GDM1 (cell line): ENCODE results near the gene SLC35D2.
"Not testable (repeated sequence)": the region's sequence is repeated elsewhere in the genome, so short reads cannot be mapped to it uniquely, and the experiment has no call there.

ENCODE experiments used
- DNase-seq: peaks from one replicate; lab custom pipeline; 2025; lab: John Stamatoyannopoulos, UW

SLC35D2 gene

DNA sequence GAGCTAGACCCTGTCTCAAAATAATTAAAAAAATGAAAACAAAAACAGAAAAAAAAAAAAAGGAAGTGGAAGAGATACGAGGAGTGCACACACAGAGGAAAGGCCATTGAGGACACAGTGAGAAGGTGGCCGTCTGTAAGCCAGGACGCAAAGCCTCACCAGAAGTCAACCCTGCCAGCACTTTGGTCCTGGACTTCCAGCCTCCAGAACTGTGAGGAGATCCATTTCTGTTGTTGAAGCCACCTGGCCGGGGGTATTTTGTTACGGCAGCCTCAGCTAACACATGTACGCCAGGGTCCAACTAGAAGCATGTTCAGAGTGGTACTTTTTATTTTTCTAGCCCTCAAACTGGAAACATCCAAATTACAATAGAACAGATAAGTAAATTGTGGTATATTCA, 21.8 kb downstream of the SLC35D2 start:
- DNase-seq = no peak

DNA sequence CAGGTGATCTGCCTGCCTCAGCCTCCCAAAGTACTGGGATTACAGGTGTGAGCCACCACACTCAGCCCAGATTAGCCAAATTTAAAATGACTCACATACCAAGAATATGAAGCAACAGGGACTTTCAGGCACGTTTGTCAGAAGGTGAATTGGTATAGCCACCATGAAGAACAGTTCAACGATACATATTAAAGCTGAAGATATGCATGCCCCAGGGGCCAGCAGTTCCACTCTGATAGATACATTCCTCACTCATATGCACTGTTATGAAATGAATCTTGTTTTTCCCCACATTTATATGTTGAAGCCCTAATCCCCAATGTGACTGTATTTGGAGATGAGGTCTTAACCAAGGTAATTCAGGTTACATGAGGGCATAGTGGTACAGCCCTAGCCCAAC, 22.5 kb downstream of the SLC35D2 start:
- DNase-seq = no peak

DNA sequence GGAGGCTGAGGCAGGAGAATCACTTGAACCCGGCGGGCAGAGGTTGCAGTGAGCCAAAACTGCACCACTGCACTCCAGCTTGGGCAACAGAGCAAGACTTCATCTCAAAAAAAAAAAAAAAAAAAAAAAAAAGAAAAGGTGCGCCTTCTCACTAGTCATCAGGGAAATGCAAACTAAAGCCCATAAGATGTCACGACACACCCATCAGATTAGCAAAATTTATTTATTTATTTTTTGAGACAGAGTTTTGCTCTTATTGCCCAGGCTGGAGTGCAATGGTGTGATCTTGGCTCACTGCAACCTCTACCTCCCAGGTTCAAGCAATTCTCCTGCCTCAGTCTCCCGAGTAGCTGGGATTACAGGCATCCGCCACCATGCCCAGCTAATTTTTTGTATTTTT, 23.0 kb downstream of the SLC35D2 start:
- DNase-seq = not testable (repeated sequence)

DNA sequence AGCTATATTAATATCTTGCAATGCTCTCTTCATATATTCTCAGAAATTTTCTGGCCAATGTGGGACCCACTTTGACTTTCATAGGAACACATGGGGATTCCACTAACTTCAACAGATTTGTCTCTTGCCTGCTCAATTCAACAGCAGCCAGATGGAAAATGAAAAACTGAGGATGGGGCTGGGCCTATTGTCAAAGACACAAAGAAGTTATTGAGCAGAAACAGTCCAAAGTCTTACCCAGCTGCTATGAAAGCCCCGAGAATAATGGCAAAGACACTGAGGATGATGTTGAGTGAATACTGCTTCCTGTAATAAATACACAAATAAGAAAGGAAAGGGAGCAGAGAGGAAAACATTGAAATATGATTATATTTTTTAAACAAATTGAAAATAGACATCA, 32.6 kb downstream of the SLC35D2 start:
- DNase-seq = no peak

GRCh38 chr9:96348261-96348660, 35.2 kb downstream of the SLC35D2 start:
- DNase-seq = no peak

DNA sequence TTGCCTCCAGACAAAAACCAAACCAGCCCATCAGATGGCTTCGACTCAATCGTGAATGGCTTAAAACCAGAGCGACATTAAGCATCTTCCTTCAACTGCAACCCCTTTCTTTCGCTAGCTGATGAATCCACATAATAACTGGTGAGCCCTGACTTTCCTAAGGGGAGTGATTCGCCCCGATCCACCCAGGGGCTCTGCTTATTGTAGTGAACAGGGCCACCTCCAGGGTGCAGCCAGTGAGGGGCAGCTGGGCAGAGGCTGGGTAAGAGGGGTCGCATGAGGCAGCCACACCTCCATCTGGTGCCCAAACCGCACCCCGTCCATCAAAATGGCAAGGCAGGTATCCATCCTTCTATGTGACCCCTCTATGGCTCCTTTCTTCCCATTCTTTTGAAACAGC, 38.0 kb downstream of the SLC35D2 start:
- no peak for DNase-seq

- DNase-seq = no peak
Measured at GRCh38 chr9:96344458-96345180, 38.9 kb downstream of the SLC35D2 start.

- DNase-seq = no peak
Measured at GRCh38 chr9:96343515-96344360, 39.8 kb downstream of the SLC35D2 start.

GRCh38 chr9:96342571-96343245, 40.8 kb downstream of the SLC35D2 start:
- no peak for DNase-seq

DNA sequence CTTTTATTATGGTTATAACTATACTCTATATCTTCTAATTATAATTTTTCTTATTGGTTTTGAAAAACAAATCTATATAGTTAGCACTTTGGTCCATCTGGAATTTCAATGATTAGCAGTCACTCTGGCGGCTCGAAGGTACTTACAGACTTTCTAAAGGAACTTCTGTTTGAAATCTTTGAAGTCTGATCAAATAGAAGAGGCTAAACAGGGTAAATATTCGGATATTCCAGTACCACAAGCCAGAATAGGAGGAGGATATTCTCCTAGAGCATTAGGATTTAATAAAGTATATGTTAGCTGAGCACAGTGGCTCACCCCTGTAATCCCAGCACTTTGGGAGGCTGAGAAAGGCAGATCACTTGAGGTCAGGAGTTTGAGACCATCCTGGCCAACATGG, 42.8 kb downstream of the SLC35D2 start:
- DNase-seq = no peak

- no peak for DNase-seq
Measured at GRCh38 chr9:96338299-96338698, 45.2 kb downstream of the SLC35D2 start.

DNA sequence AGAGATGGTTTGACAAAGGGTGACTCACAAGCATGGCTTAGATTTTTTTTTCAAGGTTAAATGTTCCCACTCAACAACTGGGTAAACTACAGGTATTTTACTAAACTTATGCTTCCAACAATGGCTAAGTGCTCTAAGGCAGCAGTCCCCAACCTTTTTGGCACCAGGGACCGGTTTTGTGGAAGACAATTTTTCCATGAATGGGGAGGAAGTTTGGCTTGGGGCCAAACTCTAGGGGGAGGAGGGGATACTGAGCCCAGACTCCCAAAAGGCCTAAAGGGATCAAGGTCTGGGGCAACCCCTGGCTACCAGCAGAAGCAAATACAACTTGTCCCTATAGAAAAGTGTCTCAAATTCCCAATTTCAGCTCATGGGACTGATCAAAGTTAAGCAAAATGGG, 49.6 kb downstream of the SLC35D2 start:
- no peak for DNase-seq

- DNase-seq = no peak
Measured at GRCh38 chr9:96331236-96331947, 52.1 kb downstream of the SLC35D2 start.

DNA sequence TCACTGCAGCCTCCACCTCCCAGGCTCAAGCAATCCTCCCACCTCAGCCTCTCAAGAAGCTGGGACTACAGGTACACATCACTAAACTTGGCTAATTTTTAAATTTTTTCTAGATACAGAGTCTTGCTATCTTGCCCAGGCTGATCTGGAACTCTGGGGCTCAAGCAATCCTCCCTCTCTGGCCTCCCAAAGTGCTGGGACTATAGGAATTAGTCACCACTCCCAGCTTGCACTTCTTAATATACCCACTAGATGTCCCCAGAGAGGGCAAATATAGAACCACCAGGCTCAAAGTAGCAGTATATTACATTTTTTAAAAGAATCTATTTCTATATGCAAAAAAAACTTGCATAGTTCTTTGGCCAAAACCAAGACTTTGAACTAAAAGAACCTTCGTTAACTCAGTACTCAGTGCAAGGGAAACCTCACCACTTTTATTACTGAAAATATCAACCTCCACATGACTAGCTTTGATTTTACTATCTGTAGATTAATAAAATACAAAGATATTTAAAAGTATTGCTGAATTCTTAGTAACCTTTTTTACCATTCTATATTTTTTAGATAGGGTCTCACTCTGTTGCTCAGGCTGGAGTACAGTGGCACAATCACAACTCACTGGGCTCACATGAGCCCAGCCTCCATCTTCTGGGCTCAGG, 55.7 kb downstream of the SLC35D2 start:
- DNase-seq = no peak

DNA sequence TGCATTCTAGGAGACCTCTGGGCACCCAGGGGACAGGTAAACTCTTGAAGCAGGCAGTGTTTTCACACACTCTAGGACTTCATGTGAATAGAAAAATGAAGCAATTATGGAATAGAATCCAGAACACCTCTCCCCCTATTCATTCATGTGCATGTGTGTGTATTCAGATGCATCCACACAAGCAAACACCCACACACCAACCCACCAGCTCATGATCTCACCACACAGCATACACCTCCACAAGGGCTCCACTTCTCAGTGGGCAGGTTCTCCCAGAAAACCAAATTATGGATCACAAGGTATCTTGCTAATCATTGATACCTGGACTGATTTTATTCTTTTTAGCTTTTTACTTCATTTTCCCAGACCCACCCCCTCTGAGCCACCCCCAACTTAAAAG, 60.3 kb downstream of the SLC35D2 start:
- no peak for DNase-seq

DNA sequence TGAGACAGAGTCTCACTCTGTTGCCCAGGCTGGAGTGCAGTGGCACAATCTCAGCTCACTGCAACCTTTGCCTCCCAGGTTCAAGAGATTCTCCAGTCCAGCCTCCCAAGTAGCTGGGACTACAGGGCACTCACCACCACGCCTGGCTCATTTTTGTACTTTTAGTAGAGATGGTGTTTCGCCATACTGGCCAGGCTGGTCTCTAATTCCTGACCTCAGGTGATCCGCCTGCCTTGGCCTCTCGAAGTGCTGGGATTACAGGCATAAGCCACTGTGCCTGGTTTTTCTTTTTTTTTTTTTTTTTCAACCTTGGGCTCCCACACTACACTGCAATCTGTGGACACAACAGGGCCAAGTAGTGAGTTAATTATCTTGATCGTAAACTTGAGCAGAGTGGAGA, 60.8 kb downstream of the SLC35D2 start:
- not testable (repeated sequence) for DNase-seq

GRCh38 chr9:96322210-96322609, 61.3 kb downstream of the SLC35D2 start:
- DNase-seq = not testable (repeated sequence)

DNA sequence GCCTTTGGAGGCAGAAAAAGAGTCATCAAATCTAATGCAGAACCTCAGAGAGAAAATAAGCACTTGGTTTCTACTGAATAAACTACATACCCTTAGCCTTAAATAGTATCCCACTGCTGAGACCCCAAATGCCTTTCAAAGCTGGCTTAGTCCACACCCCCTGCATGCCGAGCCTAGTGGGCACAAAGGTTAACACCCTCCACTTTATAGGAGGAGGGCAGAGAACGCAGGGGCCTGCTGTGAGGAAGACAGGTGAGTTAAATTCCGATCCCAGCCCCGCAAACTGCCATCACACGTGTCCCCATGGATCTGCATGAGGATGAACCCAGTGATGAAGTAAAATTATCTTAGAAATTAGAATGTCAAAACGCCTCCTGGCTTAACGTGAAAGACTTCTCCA, 62.0 kb downstream of the SLC35D2 start:
- no peak for DNase-seq

DNA sequence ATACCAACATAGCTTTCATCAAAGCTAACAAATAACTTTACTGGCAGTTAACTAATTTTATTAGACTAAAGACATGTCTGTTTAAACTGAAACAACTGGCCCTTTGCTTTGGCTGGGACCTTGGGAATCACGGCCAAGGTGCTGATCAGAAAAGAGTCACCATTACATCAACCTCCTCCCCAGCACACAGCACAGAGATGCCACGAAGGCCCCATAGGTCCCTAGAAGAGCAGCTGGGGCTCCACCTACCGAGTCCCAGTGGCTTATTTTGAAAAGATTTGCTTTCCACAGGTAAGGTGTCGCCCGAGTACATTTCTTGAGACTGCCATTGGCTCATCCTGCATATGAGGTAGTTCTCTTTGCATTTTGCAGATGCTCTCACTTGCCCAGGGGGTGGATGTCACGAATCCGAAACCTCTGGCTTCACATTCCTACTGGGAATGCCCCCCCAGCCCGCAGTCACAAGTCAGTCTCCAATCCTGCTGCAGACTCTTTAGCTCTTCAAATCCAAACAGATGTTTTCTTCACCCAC, 62.7 kb downstream of the SLC35D2 start:
- no peak for DNase-seq

GRCh38 chr9:96318921-96319565, 64.5 kb downstream of the SLC35D2 start:
- DNase-seq = no peak
